Measurements from ENCODE around the gene GOLT1B.

The GOLT1B gene

DNA sequence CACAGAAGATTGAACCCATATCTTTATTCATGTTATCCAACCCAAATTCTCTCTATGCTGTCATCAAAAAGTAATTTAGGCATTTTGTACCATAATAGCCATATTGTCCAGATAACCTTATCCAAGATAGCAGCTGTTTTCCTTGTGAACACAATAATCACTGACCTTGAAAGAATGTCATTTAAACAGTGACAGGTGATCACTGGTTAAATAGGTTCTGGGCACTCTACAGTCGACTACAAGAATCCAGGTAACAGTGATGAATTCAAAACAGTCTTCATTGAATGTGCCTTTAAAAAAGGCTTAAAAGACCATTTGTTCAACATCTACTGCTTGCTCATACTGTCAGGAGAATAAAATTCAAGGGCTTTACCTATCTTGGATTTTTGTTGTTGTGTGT, 20.0 kb downstream of the GOLT1B start:
- DNase-seq (ENCODE audit: low read depth in 1 of 2, low spot score in 1 of 2), result no peak

DNA sequence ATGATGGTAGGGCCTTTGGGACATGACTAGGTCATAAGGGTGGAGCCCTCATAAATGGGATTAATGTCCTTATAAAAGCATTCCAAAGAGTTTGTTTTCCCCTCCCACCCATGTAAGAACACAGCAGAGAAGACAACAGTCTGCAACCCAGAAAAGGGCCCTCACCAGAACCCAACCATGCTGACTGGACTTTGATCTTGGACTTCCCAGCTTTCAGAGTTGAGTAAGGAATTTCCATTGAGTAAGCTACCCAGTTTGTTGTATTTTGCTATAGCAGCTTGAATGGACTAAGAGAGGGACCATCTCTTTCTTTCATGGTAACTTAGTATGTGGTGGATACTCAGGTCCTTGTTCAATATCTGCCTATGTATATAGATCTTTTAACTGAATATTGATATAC, 21.6 kb downstream of the GOLT1B start:
- no peak for DNase-seq (ENCODE audit: low read depth in 1 of 2, low spot score in 1 of 2)

DNA sequence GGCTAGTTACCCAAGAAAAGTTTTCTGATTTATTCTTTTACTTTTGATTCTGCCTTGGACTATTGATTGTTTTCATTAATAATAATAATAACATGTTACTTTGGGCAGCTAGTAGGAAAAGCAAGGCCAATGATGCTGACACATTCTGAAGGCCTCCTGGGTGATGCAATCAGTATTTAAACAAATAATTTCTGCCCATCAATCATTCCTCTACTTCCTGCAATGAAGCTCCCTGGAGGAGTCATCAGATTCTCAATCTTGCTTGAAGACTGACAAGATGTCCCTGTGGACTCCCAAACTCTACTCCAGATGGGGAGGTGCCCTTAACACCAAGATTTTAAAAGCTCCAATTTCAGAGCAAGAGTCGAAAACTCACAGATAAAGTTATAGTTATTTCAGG, 24.5 kb downstream of the GOLT1B start, which contains the start of gene SPX:
TSS of gene SPX (plus strand) at position 244 of the 400 bp plus-strand sequence. CDS start 177 bp downstream, outside the sequence.
- DNase-seq (ENCODE audit: low read depth in 1 of 2, low spot score in 1 of 2), result no peak

DNA sequence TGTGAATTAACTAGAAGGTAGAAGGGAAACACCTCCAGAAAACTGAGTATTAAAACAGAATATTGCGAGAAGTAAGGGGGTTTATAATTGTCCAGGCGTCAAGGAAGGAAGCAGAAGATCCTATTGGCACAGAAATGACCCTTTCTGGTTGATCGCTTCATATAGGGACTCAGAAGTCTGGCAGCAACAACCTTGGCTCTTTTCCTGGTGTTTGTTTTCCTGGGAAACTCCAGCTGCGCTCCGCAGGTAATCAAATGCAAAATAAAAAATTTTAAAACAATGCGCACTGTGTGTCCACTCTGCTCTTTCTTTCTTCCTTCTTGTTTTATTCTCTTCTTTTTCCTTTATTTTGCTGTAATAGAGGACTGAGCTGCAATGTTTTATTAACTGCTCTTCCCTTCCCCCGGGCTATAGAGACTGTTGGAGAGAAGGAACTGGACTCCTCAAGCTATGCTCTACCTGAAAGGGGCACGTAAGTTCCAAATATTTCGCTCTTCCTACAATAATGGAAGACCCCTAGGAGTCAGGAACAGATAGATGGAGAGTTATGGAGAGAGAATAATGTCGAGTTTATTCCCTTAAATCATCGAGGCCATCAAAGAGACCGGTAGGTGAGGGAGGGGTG, 25.2 kb downstream of the GOLT1B start:
- no peak for DNase-seq (ENCODE audit: low read depth in 1 of 2, low spot score in 1 of 2)

DNA sequence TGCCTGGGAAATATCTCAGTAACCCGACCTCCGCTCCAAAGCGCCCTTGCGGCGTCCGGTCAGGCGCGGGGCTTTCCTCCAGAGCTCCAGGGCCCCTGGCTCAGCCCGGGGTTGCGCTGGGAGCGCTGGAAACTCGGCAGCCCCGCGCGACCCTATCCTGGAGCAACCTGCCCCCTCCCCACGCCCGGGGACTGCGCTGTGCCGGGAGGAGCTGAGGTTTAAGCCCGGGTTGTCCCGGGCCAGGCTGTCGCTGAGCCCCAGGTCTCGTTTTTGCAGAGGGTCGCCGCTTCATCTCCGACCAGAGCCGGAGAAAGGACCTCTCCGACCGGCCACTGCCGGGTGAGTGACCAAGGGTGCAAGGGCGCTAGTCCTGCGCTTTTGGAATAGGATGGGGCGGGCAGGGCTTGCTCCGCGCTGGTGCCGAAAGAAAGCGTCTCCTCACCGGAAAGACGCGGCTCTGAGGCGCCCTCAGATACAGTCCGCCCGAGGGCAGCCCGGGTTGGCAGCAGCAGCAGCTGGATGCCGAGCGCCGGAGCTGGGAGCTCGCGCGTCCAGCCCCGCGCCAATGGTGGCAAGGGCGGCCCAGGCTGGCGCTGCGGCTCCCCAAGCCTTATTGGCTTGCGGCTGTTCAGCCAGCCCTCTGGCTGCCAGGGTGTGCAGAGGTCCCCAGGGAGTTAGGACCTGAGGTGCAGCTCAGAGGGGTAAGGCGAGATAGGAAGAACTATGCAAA, 26.0 kb downstream of the GOLT1B start:
- DNase-seq (ENCODE audit: low read depth in 1 of 2, low spot score in 1 of 2), result peak; percentile 22 to 37

DNA sequence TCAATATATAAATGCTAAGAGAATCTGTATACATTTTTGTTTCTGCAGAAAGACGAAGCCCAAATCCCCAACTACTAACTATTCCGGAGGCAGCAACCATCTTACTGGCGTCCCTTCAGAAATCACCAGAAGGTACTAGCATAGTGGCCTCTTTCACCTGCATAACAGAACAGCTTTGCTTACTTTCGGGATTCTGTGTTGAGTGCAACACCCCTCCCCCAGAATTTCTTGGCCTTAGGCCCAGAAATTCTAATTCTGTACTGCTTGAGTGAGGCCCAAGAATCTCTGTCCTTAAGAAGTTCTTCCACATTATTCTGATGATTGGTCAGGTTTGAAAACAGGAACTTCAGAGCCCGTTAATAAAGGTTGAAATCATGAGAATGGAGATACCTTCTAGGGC, 27.4 kb downstream of the GOLT1B start:
- no peak for DNase-seq (ENCODE audit: low read depth in 1 of 2, low spot score in 1 of 2)

DNA sequence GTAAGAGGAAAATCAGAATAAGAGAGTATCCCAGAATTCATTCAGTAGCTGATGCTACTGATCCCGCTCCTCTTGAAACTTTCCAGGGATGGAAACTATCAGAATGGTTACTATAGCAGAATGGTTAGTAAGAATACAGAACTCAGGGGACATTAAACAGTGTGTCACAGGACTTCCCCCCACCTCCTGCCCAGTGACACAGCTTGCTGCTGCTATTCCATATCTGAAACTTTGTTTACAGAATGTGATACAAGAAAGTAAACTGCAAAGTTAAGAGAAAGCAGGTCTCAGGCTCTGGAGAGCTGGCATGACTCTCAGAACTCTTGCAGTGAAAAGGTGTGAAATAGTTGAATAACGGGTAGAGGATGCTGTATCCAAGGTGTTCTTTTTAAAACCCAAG, 27.9 kb downstream of the GOLT1B start:
- no peak for DNase-seq (ENCODE audit: low read depth in 1 of 2, low spot score in 1 of 2)

DNA sequence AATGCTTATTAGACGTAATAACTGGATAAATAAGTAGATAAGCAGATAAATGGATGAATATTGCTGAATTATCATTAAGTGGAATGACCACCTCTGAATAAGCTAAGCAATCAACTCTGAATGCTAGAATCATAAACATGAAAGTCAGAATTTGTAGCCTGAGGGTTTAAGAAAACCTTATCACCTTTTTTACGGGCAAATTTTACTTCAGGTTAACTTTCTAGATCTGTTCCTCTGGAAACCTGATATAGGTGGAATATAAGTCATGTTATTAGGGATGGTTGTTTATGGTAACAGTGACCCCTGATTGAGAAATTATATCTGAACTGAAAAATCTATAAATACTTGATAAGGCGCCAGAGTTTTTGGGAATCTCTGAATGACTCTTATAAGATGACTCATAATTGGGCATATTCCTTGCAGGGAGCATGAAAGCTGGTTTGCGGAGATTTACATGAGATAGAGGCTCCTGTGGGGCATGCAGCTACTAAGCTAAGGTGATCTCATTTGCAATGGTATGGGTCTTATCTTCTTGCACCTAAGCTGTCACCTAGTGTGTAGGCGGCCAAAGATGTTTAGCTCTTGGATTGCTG, 36.6 kb downstream of the GOLT1B start:
- DNase-seq (ENCODE audit: low read depth in 1 of 2, low spot score in 1 of 2), result no peak

DNA sequence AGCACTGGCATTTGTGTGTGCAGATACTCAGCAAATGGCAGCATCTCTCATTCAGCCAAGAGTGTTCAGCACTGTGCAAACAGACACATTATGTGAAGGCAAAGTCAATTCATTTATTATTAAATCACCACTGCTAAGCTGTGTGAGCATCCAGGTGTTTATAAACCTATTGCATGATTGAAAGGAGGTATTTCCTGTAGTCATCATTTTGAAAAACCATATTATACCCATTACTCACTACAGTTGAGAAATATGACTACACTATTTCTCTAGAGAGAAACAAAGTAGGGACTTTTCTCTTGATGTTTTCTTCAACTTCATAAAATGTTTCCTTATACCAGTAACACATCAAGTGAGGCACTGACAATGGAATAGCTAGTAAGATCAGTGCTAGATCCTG, 38.2 kb downstream of the GOLT1B start:
- no peak for DNase-seq (ENCODE audit: low read depth in 1 of 2, low spot score in 1 of 2)

DNA sequence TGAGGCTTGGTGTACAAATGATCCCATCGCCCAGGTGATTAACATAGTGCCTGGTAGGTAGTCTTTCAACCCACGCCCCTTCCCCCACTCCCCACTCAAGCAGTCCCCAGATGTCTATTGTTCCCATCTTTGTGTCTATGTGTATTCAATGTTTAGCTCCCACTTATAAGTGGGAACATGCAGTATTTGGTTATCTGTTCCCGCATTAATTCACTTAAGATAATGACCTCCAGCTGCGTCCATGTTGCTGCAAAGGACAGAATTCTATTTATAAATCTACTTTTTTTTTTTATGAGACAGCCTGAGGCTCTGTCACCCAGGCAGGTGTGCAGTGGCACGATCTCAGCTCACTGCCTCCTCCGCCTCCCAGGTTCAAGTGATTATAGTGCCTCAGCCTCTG, 40.2 kb downstream of the GOLT1B start:
- no peak for DNase-seq (ENCODE audit: low read depth in 1 of 2, low spot score in 1 of 2)

DNA sequence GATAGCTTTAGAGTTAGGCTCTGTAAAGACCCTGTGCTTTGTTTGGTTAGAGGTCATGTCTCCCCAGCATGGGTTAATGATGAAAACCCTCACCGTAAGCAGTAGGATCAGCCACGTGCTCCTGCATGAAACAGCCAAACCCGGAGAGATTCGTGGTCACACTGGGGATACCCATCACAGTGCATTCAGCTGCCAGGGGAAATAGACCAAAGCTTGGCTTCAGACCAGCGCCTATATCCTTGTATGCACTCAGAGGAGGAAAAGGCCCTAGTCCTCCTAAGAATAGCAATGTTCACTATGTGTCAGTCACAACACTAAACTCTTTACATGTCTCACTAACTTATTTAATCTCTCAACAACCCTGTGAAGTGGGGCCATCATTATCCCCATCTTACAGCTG, 40.8 kb downstream of the GOLT1B start:
- no peak for DNase-seq (ENCODE audit: low read depth in 1 of 2, low spot score in 1 of 2)

DNA sequence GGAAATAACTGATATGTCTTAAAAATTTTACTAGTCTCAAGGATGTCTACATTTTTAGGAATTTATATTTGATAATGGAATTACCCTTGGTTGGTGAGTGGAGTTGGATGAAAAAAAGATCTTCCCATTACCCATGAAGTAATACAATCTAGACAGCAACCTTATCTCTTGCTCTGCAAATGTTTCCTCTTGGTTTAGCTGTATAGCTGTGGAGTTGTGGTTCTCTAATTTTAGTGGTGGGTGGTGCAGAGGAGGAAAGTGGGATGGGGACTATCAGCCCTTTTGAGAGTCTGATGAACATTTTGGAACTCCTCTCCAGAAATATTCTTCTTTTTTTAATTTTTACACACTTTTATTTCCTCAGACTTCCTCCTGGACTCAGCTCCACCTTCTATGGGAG, 41.6 kb downstream of the GOLT1B start:
- no peak for DNase-seq (ENCODE audit: low read depth in 1 of 2, low spot score in 1 of 2)

DNA sequence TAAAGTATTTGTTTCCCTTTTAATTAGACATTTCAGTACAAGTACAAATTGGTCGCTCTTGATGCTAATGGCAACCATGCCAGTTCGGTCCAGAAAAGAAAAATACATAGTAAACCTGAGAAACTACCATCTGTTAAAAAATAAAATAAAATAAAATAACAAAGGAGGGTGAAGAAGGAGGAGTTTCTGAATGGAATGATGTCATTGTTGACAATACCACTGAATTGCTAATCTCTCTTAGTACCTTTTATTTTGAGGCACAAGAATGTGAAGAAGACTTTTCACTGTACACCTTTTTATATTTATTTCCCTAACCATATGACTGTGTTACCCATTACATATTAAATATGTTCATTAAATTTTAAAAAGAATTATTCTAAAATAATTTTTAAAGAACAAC, 44.0 kb downstream of the GOLT1B start:
- DNase-seq (ENCODE audit: low read depth in 1 of 2, low spot score in 1 of 2), result no peak

DNA sequence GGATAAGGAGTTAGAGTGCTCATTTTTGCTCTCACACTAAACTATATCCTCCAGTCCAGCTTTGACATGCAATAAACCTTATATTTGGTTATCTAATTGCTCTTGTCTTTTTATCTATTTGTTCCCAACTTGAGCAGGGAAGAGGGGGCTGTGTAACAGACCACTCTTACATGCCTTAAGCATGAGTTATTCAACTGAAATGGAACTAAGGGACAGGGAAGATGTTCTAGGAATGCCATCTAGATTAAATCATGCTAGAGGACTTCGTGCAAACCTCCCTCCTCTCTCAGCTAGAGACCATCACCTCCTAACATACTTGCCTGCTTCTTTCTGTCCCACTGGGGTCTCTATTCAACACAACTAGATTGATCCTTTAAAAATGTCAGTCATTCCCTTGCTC, 45.1 kb downstream of the GOLT1B start:
- no peak for DNase-seq (ENCODE audit: low read depth in 1 of 2, low spot score in 1 of 2)

DNA sequence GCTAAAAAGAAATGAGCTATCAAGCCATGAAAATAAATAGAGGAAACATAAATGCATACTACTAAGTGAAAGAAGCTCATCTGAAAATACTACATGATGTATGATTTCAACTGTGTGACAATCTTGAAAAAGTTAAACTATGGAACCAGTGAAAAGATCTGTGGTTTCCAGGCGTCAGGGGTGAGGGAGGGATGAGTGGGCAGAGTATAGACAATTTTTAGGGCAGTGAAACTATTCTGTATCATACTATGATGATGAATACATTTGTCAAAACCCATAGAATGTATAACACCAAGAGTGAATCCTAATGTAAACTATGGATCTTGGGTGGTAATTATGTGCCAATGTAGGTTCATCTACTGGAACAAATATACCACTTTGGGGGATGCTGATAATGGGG, 45.8 kb downstream of the GOLT1B start:
- DNase-seq (ENCODE audit: low read depth in 1 of 2, low spot score in 1 of 2), result no peak

DNA sequence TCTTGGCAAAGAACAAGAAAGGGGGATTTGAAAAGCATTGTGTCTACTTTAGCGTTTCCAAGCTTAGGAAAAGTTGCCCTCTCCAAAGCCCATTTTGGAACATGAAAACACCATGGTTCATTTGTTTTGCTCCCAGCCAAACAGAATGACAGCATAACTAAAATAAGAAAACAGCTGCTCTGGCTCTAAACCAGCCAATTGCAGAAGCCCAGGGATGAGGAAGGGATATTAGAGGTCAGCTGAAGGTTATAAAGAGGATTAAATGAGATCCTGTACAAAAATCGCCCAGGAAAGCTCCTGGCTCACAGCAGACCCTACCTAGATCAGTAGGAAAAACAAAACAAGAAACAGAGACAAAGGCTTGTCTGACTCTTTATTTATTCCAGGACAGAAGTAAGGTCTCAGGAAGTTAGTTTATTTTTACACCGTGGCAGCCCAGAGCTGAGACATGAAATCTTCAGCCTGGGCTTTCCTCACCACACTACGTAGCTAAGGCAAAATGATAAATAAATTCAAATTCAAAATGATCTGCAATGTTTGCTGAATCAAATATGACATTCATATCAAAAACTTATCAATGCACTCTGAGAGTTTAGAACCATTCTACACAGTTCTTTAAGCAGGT, 50.4 kb downstream of the GOLT1B start:
- DNase-seq (ENCODE audit: low read depth in 1 of 2, low spot score in 1 of 2), result no peak

DNA sequence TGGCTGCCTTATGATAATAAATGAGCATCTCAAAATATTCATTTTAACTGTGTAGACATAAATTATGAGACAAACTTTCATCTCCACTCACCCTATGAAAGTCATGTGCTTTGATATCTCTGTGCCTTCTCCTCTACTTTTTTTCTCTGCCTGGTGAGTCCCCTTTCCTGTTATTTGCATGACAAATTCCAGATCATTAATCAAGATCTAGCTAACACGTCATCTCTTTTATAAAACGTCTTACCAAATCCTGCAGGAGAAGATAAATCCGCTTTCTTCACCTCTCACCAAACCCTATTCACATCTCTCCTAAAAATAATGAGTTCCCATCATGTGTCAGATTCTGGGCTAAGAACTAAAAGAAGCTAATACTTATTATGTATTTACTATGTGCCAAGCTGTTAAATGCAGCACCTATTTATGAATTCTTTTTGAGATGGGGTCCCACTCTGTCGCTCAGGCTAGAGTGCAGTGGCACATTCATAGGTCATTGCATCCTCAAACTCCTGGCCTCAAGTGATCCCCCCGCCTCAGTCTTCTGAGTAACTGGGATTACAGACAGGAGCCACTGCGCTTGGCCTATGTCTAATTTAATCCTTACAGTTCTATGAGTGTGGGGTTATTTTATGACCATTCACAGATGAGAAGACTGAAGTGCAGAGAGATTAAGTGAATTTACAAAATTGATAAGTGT, 51.2 kb downstream of the GOLT1B start:
- no peak for DNase-seq (ENCODE audit: low read depth in 1 of 2, low spot score in 1 of 2)

DNA sequence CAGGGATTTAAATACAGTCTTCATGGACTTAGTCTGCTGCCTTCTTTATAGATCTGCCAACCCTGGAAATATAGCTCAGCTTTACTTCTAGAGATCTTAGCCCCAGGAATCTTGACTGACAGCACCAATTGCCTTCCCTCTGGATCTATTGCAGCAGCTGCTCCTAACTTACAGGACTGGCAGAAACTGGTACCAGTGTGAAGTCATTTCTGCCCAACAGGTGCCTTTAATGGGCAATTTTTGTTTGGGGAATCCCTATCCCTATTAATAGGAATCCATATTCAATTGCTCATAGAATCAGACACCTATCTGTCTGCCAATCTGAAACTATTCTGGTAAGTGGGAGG, 51.7 kb downstream of the GOLT1B start:
- no peak for DNase-seq (ENCODE audit: low read depth in 1 of 2, low spot score in 1 of 2)

DNA sequence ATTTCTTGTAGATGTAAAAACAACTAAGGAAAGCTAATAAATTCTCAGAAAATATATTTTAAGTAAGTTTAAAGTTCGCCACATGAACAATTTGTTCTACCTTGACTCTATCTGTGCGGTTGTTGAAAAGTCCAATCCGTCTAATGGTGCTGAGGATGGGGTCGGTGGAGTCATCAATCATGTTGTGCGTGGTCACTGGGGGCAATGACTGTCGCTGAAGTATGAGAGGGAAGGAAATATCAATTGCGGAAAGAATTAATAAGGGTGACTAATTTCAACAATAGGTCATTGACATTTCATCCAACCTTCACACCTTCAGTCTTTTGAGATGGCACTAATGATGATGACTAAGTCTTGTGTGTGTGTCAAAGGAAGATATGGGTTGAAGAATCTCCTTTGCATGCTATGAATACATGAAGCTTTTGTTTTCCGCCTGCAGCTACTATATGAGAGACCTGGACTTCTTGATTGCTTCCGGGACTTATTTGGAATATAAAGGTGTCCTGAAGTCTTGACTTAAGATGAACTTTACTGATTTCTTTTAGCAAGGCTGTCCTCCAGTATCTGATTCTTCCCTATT, 56.6 kb downstream of the GOLT1B start:
- no peak for DNase-seq (ENCODE audit: low read depth in 1 of 2, low spot score in 1 of 2)

DNA sequence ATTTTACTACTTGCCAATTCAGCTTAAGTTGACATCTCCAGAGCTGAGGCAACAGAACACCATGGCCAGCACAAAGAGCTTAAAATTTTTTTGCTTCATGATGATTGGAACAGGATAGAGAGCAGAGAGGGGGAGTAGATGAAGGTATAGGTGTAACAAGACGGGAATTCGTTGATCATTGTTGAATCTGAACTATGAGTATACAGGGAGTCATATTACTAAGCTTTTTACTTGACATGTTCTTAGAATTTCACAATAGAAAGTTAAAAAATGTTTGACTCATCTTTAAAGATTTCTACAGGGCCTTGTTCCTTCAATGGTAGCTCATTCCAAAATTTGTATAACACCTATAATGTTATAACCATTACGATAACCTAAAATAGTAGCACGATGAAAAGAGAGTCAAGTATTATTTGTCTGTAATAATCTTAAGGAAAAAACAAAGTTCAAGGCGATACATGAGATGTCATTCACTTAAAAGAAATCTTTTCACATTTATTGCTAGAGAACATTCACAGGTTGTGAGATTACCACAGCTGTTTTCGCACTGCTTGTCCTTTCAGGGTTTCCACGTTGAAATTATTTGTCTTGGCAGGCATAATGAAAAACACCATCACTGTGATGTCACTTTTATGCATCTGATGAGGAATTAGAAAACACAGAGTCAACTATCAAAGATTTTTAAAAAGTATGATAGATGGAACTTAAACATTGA, 58.4 kb downstream of the GOLT1B start:
- no peak for DNase-seq (ENCODE audit: low read depth in 1 of 2, low spot score in 1 of 2)

DNA sequence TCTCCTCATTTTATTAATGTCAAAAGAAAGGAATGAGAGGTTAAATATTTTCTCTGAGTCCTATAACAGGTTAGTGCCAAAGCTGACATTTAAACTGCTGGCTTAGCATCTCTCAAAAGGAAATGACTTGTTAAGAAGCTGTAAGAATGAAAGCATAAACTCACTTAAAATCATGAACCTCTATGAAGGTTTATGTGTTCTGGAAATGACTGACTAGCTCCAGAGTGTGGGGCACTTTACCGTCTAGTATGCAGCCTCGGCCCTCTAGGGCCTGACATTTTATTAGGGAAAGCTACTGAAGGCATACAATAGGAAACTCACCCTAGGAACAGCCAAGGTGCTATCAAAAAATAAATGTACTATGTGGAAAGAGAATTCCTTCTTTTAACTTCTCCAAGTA, 59.6 kb downstream of the GOLT1B start:
- DNase-seq (ENCODE audit: low read depth in 1 of 2, low spot score in 1 of 2), result no peak

All from stimulated activated CD4-positive, alpha-beta T cell treated with anti-CD3 and anti-CD28 coated beads, Interleukin-15, amount 100 ng/mL, for 1 hour (primary cell).